Astrocyte (in vitro differentiated cells and primary cell): ENCODE data around the gene PHKA1.

ENCODE experiments used
- CTCF ChIP-seq: IDR thresholded peaks from 2 replicates; pipeline ENCODE4 v1.5.1; 2011; ENCODE audit warnings: low read depth, mild to moderate bottlenecking, inconsistent platforms, low read length, moderate library complexity; ENCODE audit not compliant: insufficient read depth
- EZH2 ChIP-seq: IDR thresholded peaks from 2 replicates; pipeline ENCODE4 v1.6.1; 2012; ENCODE audit warnings: mild to moderate bottlenecking, low read length, inconsistent platforms; ENCODE audit not compliant: insufficient read depth

GRCh38 chrX:72663737-72664136, 50.4 kb downstream of the PHKA1 start:
- TF ChIP-seq CTCF (no peak), EZH2 (no peak)
